Activated CD4-positive, alpha-beta T cell treated with anti-CD3 and anti-CD28 coated beads, Interleukin-2, amount 50 U/mL, for 48 hours (primary cell): ENCODE results near the gene CDSN.
"Not testable (repeated sequence)": the region's sequence is repeated elsewhere in the genome, so short reads cannot be mapped to it uniquely, and the experiment has no call there.

Source experiments
- DNase-seq, 2 experiments: peaks; one replicate each; pipeline ENCODE4 v3.0.0-alpha.2; 2020

The CDSN gene

DNA sequence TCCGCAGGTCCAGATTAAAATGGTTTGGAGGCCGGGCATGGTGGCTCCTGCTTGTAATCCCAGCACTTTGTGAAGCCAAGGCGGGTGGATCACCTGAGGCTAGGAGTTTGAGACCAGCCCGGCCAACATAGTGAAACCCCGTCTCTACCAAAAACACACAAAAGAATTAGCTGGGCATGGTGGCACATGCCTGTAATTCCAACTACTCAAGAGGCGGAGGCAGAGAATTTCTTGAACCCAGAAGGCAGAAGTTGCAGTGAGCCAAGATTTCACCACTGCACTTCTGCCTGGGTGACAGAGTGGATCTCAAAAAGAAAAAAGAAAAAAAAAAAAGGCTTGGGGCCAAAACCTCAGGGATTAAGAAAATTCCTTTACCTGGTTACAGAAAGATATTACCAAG is 38.4 kb downstream of the CDSN start:
- DNase-seq = no peak

DNA sequence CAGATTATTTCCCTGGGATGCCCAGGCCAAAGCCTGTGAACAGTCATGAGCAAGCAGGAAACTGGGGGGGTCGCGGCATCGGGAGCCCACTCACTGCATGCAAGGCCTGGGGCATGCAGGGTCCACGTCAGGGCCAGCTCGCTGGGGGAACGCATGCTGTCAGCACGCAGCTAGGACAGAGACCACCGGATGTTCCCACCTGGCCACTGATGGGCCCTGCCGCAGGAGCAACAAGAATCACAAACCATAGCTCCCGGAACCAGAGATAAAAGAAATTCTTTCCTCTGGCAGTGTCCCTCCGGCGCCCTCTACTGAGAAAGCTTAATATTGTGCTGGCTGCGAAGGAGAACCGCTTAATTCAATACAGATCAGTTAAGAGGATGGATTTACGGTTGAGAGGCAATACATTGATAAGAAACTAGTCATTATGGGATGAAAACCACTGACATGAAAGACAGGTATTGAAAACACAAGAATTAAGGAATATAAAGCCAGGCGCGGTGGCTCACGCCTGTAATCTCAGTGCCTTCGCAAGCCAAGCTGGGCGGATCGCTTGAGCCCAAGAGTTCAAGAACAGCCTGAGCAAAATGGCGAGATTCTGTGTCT is 40.5 kb downstream of the CDSN start:
- peak; percentile 71 to 80 for DNase-seq

DNA sequence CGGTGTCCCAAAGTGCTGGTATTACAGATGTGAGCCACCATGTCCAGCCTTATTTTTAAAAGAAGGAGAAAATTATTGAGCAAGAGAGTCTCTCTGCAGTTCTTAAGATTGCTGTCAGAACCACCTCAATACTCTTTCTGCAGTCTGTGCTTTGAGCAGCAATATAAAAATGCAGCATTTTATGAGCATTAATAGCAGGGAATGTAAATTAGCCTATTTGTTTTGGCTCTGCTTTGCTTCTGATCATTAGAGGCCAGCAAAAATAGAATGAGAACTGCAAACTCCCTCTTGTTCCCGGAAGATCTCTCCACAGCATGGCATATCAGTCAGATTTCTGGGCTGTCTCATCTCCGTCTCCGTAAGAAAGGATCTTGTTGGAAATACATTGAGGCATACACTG is 43.6 kb downstream of the CDSN start:
- no peak for DNase-seq

DNA sequence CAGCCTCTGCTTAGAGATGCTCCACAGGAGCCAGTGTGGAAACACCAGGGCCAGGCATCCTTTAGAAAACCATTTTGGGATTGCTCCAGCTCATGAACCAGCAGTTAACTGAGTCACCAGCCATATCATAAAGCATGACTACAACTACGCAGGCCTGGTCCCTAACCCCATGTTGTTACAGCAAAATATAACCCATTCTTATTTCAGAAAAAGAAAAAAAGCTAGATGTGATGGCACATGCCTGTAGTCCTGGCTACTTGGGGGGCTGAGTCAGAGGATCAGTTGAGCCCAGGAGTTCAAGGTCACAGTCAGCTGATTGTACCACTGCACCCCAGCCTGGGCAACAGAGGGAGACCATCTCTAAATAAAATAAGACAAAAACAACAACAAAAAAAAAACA is 44.7 kb downstream of the CDSN start:
- DNase-seq = no peak

DNA sequence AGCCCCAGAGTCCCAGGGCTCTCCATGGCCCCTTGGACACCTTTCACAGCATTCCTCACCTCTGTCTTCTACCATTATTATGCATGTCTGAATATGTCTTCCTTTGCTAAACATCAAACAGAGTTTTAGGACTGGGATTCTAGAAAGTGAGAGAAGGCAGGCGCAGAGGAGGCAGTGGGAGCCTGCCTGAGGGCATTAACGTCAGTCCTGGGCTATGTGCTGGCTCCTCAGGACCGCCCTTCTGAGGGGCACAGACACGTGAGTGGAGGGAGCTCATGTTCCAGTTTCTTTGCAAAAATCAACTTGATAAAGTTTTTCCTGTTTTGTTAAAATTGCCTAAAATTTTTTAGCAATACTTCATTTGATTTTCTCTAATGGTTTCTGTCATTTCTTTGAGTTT is 45.8 kb downstream of the CDSN start:
- no peak for DNase-seq

DNA sequence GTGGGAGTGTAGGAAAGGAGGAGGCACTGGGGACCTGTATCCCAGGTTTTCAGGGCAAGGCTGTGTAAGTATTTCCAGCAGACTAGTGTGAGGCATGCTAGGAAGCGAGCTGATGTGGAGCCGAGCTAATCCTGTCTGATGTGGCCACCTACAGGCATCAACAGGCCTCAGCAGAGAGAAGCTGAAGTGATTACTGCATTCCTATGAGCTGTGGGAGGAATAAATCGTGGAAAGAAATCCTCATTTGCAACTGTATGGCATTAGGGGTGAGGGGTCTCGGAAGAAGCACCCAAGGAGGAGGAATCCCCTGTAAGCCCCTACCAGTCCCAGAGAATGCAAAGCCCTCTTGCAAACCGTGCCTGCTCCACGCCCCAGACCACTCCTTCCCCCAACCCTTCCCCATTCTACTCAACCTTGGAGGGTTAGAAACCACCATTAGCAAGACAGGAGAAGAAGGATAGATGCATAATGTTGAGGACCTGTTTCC is 49.5 kb downstream of the CDSN start:
- no peak for DNase-seq

DNA sequence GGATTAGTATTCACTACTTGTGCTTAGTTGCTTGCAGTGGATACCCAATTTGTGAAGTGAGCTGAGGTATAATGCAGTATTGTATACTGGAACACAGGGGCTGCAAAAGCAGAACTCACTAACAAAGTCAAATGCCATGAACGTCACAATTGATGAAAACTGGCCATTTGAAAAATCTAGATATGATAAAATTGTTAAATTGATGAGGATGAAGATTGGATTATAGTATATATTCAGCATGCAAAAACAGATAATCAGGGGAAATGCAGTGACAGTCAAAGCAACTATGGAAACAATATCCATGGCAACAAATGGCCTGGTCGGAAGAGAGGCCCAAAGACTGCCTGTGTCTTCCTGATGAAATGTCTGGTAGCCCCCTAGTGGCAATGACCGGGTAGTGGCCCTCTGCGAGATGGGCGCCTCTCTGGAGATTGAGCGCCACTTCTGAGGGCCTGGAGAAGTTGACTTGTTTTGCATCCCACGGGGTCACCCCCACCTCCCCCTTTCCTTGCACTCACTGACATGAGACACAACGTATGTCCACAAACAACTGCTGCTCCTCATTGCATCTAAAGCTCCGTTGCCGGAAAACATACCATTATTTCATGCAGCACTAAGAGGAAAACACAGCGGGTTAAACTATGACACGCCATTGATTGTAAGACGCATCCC is 51.4 kb downstream of the CDSN start:
- peak; percentile 81 to 86 for DNase-seq

DNA sequence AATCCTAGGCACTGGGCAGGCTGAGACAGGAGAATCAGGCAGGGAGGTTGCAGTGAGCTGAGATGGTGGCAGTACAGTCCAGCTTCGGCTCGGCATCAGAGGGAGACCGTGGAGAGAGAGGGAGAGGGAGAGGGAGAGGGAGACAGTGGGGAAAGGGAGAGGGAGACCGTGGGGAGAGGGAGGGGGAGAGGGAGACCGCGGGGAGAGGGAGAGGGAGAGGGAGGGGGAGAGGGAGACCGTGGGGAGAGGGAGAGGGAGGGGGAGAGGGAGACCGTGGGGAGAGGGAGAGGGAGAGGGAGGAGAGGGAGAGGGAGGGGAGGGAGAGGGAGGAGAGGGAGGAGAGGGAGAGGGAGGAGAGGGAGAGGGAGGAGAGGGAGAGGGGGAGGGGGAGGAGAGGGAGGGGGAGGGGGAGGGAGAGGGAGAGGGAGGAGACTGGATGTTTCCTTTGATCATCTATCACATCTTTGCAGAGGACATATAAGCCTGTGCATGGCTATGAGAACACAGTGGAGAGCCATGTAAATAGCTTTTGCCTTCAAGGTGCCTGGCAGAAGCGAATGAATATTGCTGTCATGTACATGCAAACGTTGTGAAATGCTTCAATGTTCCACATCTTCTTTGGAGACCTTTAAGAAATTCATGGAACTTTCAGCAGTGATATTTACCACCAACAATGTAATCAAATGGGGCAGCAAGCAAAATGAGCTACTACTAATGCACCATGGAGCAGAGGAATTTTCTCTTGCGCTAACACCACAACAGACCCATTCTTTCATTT is 52.2 kb downstream of the CDSN start:
- not testable (repeated sequence) for DNase-seq

DNA sequence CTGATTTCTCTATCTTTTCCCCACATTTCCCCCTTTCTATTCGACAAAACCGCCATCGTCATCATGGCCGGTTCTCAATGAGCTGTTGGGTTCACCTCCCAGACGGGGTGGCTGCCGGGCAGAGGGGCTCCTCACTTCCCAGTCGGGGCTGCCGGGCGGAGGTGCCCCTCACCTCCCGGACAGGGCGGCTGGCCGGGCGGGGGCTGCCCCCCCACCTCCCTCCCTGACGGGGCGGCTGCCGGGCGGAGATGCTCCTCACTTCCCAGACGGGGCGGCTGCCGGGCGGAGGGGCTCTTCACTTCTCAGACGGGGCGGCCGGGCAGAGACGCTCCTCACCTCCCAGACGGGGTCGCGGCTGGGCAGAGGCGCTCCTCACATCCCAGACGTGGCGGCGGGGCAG is 53.2 kb downstream of the CDSN start:
- DNase-seq = not testable (repeated sequence)

DNA sequence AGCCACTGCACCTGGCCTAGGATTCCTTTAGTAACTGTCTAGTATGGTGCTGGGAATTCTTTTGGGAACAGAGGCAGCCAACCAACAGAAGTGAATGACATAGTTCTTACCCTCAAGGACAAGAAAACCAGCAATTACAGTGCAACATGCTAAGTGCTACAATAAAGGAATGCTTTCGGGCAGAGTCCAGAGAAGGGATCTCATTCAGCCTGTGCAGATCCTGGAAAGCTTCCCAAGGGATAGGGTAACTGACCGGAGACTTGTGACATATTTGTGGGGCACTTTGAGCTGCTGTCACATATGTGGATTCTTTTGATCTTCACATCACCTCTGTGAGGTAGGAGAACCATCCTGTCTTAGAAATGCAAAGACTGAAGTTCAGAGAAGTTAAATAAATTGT is 54.7 kb downstream of the CDSN start:
- no peak for DNase-seq
